A549 (cell line): ENCODE data around the gene BTLA.

Experiments
- EHMT2 ChIP-seq: fragments of 200-600 bp; sonication (generic); IDR thresholded peaks from 2 replicates; pipeline ENCODE4 v1.6.1; 2016; ENCODE audit warnings: antibody characterized with exemption, low read depth, mild to moderate bottlenecking, moderate library complexity
- ESRRA ChIP-seq: fragments of 150-350 bp; IDR thresholded peaks from 2 replicates; pipeline ENCODE4 v1.6.1; 2014; ENCODE audit warnings: mild to moderate bottlenecking, low read length, borderline replicate concordance
- GATA3 ChIP-seq: IDR thresholded peaks from 2 replicates; pipeline ENCODE4 v1.6.1; 2012; ENCODE audit warnings: borderline replicate concordance
- HDAC2 ChIP-seq: fragments of 200-600 bp; sonication (generic); IDR thresholded peaks from 2 replicates; pipeline ENCODE4 v1.6.1; 2016
- JUNB ChIP-seq: fragments of >200 bp; sonication (Bioruptor Twin); formaldehyde crosslinking; IDR thresholded peaks from 2 replicates; pipeline ENCODE4 v1.6.1; 2016
- KDM1A ChIP-seq: fragments of 200-600 bp; sonication (generic); IDR thresholded peaks from 2 replicates; pipeline ENCODE4 v1.6.1; 2016; ENCODE audit warnings: low read depth, mild to moderate bottlenecking
- PHF8 ChIP-seq: fragments of 200-600 bp; sonication (generic); IDR thresholded peaks from 2 replicates; pipeline ENCODE4 v1.6.1; 2016; ENCODE audit warnings: low read depth, mild to moderate bottlenecking, antibody characterized with exemption, moderate library complexity, borderline replicate concordance
- POLR2A ChIP-seq: IDR thresholded peaks from 2 replicates; pipeline ENCODE4 v1.6.1; 2012; ENCODE audit warnings: mild to moderate bottlenecking, low read length
- ZC3H11A ChIP-seq: fragments of 450-650 bp; IDR thresholded peaks from 2 replicates; pipeline ENCODE4 v1.6.1; 2014; ENCODE audit warnings: antibody characterized with exemption, mild to moderate bottlenecking
- TF ChIP-seq, protein P1 (sequence below): fragments of >200 bp; sonication (Bioruptor Twin); formaldehyde crosslinking; IDR thresholded peaks from 3 replicates; pipeline ENCODE4 v1.5.1; 2016
- TF ChIP-seq, protein P2 (sequence below): IDR thresholded peaks from 2 replicates; pipeline ENCODE4 v1.6.1; 2012
- TF ChIP-seq, protein P3 (sequence below): IDR thresholded peaks from 2 replicates; pipeline ENCODE4 v1.6.1; 2012

DNA sequence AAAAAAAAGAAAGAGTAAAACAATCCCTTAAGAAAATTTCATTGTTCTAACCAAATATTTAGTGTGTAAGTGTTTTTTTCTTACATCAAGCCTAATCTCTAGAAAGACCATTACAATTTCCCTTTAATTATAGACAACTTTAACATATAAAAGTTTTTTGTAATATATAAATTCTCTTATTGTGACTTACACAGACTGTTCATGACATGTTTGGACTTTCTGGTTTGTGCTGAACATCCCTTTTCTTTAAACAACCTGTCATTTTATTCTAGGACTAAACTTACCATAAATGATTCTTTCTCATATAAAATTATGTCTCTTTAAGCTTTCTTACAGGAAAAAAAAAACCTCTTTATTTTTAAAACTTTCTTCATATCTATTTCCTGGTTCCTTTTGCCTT, 13.0 kb upstream of the BTLA start:
- no peak for TF ChIP-seq POLR2A
- TF ChIP-seq, protein P1, sequence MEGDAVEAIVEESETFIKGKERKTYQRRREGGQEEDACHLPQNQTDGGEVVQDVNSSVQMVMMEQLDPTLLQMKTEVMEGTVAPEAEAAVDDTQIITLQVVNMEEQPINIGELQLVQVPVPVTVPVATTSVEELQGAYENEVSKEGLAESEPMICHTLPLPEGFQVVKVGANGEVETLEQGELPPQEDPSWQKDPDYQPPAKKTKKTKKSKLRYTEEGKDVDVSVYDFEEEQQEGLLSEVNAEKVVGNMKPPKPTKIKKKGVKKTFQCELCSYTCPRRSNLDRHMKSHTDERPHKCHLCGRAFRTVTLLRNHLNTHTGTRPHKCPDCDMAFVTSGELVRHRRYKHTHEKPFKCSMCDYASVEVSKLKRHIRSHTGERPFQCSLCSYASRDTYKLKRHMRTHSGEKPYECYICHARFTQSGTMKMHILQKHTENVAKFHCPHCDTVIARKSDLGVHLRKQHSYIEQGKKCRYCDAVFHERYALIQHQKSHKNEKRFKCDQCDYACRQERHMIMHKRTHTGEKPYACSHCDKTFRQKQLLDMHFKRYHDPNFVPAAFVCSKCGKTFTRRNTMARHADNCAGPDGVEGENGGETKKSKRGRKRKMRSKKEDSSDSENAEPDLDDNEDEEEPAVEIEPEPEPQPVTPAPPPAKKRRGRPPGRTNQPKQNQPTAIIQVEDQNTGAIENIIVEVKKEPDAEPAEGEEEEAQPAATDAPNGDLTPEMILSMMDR, result no peak
- TF ChIP-seq, protein P2, sequence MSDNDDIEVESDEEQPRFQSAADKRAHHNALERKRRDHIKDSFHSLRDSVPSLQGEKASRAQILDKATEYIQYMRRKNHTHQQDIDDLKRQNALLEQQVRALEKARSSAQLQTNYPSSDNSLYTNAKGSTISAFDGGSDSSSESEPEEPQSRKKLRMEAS, result no peak
- no peak for TF ChIP-seq ESRRA
- no peak for TF ChIP-seq PHF8
- no peak for TF ChIP-seq GATA3
- TF ChIP-seq JUNB, result no peak
- no peak for TF ChIP-seq KDM1A
- no peak for TF ChIP-seq HDAC2
- no peak for TF ChIP-seq ZC3H11A
- TF ChIP-seq, protein P3, sequence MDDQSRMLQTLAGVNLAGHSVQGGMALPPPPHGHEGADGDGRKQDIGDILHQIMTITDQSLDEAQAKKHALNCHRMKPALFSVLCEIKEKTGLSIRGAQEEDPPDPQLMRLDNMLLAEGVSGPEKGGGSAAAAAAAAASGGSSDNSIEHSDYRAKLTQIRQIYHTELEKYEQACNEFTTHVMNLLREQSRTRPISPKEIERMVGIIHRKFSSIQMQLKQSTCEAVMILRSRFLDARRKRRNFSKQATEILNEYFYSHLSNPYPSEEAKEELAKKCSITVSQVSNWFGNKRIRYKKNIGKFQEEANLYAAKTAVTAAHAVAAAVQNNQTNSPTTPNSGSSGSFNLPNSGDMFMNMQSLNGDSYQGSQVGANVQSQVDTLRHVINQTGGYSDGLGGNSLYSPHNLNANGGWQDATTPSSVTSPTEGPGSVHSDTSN, result no peak
- TF ChIP-seq EHMT2, result no peak
